Loucy (cell line): ENCODE results near the gene GAL3ST2.

ENCODE experiments used
- H2AFZ ChIP-seq: fragments of 200-600 bp; sonication (generic); 2 replicates; pipeline ENCODE4 v1.6.0; 2016; ENCODE audit warnings: antibody characterized with exemption, mild to moderate bottlenecking, low read length, moderate library complexity
- H3F3A ChIP-seq: fragments of 200-600 bp; 2 replicates; pipeline ENCODE4 v1.6.0; 2016; ENCODE audit warnings: antibody characterized with exemption, low read depth, mild to moderate bottlenecking
- H3K27me3 ChIP-seq: fragments of 200-600 bp; sonication (generic); 2 replicates; pipeline ENCODE4 v1.6.1; 2014; ENCODE audit warnings: low read length, mild to moderate bottlenecking; ENCODE audit not compliant: insufficient read depth, poor library complexity, severe bottlenecking
- H3K36me3 ChIP-seq: fragments of 200-600 bp; sonication (generic); 2 replicates; pipeline ENCODE4 v1.6.1; 2016; ENCODE audit warnings: low read length; ENCODE audit not compliant: insufficient read depth
- H3K4me1 ChIP-seq: fragments of 200-600 bp; sonication (generic); 2 replicates; pipeline ENCODE4 v1.5.1; 2014; ENCODE audit warnings: low read length, mild to moderate bottlenecking; ENCODE audit not compliant: insufficient read depth, poor library complexity, severe bottlenecking
- H3K4me2 ChIP-seq: fragments of 200-600 bp; sonication (generic); 2 replicates; pipeline ENCODE4 v1.6.0; 2014; ENCODE audit warnings: antibody characterized with exemption, low read length, low read depth, mild to moderate bottlenecking; ENCODE audit not compliant: poor library complexity, severe bottlenecking
- H3K4me3 ChIP-seq: fragments of 200-600 bp; sonication (generic); 2 replicates; pipeline ENCODE4 v1.5.1; 2014; ENCODE audit warnings: low read length, mild to moderate bottlenecking, mixed read lengths; ENCODE audit not compliant: poor library complexity, severe bottlenecking
- H3K79me2 ChIP-seq: fragments of 200-600 bp; sonication (generic); 2 replicates; pipeline ENCODE4 v1.6.1; 2014; ENCODE audit warnings: low read length; ENCODE audit not compliant: insufficient read depth
- H3K9ac ChIP-seq: fragments of 200-600 bp; sonication (generic); 2 replicates; pipeline ENCODE4 v1.6.0; 2014; ENCODE audit warnings: mild to moderate bottlenecking, low read depth, low read length, moderate library complexity; ENCODE audit not compliant: poor library complexity, severe bottlenecking
- H3K9me2 ChIP-seq: fragments of 200-600 bp; sonication (generic); replicated peaks from 2 replicates; pipeline ENCODE4 v1.6.1; 2016; ENCODE audit warnings: low read depth, low read length, mixed read lengths
- H3K9me3 ChIP-seq: fragments of 200-600 bp; sonication (generic); 2 replicates; pipeline ENCODE4 v1.6.1; 2014; ENCODE audit warnings: mild to moderate bottlenecking, antibody characterized with exemption, low read length, low read depth; ENCODE audit not compliant: insufficient read depth
- H4K20me1 ChIP-seq: fragments of 200-600 bp; sonication (generic); 2 replicates; pipeline ENCODE4 v1.6.0; 2014; ENCODE audit warnings: antibody characterized with exemption, low read length, mild to moderate bottlenecking; ENCODE audit not compliant: insufficient read depth, poor library complexity, severe bottlenecking
- EZH2phosphoT487 ChIP-seq: fragments of 200-600 bp; IDR thresholded peaks from 2 replicates; pipeline ENCODE4 v1.6.1; 2018; ENCODE audit warnings: antibody characterized with exemption, mild to moderate bottlenecking, moderate library complexity, borderline replicate concordance
- TF ChIP-seq, protein P1 (sequence below): fragments of 200-600 bp; sonication (generic); conservative IDR thresholded peaks from 2 replicates; pipeline ENCODE4 v1.5.1; 2014; ENCODE audit warnings: mild to moderate bottlenecking, antibody characterized with exemption, low read length

GAL3ST2 gene

DNA sequence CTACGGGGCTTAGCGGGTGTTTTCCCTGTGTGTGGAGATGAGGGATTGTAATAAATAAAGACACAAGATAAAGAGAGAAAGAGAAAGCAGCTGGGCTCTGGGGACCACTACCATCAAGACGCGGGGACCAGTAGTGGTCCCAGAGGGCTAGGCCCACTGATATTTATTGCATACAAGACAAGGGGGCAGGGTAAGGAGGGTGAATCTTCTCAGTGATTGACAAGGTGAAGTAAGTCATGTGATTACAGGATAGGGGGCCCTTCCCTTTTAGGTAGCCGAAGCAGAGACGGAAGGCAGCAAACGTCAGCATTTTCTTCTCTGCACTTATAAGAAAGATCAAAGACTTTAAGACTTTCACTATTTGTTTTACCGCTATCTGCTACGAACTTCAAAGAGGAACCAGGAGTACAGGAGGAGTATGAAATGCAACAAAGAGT is 4.5 kb upstream of the GAL3ST2 start:
- no peak overlapping the region for H3K9ac ChIP-seq
- TF ChIP-seq EZH2phosphoT487 = no peak
- TF ChIP-seq, protein P1, sequence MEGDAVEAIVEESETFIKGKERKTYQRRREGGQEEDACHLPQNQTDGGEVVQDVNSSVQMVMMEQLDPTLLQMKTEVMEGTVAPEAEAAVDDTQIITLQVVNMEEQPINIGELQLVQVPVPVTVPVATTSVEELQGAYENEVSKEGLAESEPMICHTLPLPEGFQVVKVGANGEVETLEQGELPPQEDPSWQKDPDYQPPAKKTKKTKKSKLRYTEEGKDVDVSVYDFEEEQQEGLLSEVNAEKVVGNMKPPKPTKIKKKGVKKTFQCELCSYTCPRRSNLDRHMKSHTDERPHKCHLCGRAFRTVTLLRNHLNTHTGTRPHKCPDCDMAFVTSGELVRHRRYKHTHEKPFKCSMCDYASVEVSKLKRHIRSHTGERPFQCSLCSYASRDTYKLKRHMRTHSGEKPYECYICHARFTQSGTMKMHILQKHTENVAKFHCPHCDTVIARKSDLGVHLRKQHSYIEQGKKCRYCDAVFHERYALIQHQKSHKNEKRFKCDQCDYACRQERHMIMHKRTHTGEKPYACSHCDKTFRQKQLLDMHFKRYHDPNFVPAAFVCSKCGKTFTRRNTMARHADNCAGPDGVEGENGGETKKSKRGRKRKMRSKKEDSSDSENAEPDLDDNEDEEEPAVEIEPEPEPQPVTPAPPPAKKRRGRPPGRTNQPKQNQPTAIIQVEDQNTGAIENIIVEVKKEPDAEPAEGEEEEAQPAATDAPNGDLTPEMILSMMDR = no peak
- H3F3A ChIP-seq = no peaks in the 10 kb centered on the region
- H3K4me2 ChIP-seq = no peak overlapping the region
- H2AFZ ChIP-seq = no peak overlapping the region
- H3K4me1 ChIP-seq = peaks cover 7% of the 10 kb centered on the region
- no peaks in the 10 kb centered on the region for H3K9me2 ChIP-seq
- H3K4me3 ChIP-seq = no peak overlapping the region
- no peaks in the 10 kb centered on the region for H3K36me3 ChIP-seq
- H3K79me2 ChIP-seq = no peaks in the 10 kb centered on the region
- no peaks in the 10 kb centered on the region for H4K20me1 ChIP-seq
- H3K27me3 ChIP-seq = no peaks in the 10 kb centered on the region
- H3K9me3 ChIP-seq = no peaks in the 10 kb centered on the region

- H3K4me3 ChIP-seq = no peak overlapping the region
- H2AFZ ChIP-seq = no peak overlapping the region
- TF ChIP-seq, protein P1 = no peak
- no peak for TF ChIP-seq EZH2phosphoT487
- H3K79me2 ChIP-seq = no peaks in the 10 kb centered on the region
- no peaks in the 10 kb centered on the region for H3K36me3 ChIP-seq
- H3K27me3 ChIP-seq = no peaks in the 10 kb centered on the region
- H3K4me1 ChIP-seq = peaks cover 7% of the 10 kb centered on the region
- no peaks in the 10 kb centered on the region for H3F3A ChIP-seq
- H4K20me1 ChIP-seq = no peaks in the 10 kb centered on the region
- no peaks in the 10 kb centered on the region for H3K9me3 ChIP-seq
- no peak overlapping the region for H3K9ac ChIP-seq
- H3K4me2 ChIP-seq = no peak overlapping the region
- H3K9me2 ChIP-seq = no peaks in the 10 kb centered on the region
Observed at GRCh38 chr2:241773511-241774418, 2.9 kb upstream of the GAL3ST2 start.

DNA sequence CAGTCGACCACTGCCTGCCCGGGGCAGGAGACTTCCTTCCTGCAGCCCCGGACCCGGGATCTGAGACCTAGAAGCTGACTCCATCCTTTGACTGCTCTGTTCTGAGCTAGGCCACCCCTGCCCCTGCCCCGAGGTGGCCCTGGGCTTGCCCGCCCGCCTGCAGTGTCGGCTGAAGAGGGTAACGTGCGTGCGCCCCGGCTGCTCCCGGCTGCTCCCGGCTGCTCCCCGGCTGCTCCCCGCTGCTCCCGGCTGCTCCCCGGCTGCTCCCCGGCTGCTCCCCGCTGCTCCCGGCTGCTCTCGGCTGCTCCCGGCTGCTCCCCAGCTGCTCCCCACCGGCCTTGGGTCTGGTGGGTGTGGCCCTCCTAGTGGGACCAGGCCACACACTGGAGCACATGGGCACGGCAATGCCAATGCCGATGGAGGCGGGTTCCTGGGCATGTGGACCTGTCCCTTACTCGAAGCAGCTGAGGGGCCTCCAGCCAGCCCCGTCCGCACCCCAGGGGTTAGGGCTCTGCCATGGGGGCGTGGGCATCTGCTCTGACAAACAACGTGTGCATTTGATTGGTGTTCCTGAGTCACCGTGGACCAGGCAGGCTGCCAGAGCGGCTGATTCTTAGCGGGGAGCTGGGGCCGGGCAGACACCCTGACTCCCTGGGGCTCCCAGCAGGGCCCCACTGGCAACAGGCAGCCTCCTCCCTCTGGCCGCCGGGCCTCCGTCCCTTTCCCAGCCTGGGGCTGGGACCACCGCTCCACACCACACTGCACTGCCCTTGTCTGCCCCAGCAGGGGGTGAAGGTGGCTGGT is 2.0 kb upstream of the GAL3ST2 start:
- Histone ChIP-seq H3F3A (no peaks in the 10 kb centered on the region), H3K4me3 (no peak overlapping the region), H3K9me3 (no peaks in the 10 kb centered on the region), H3K4me1 (peaks cover 7% of the 10 kb centered on the region), H2AFZ (no peak overlapping the region), H3K79me2 (no peaks in the 10 kb centered on the region), H3K4me2 (no peak overlapping the region), H3K27me3 (no peaks in the 10 kb centered on the region), H3K9me2 (no peaks in the 10 kb centered on the region), H3K9ac (no peak overlapping the region), H3K36me3 (no peaks in the 10 kb centered on the region), H4K20me1 (no peaks in the 10 kb centered on the region)
- TF ChIP-seq EZH2phosphoT487 = no peak
- TF ChIP-seq, protein P1 = no peak
